Subcutaneous abdominal adipose tissue (tissue), 5 donors: ENCODE measurements around the gene RPL9.
"Not testable (repeated sequence)": the region's sequence is repeated elsewhere in the genome, so short reads cannot be mapped to it uniquely, and the experiment has no call there.

Experiments used
- H3K27ac ChIP-seq: one replicate; pipeline ENCODE4 v1.7.0; 2013; ENCODE audit warnings: low read depth, mild to moderate bottlenecking, inconsistent platforms, low read length, moderate library complexity
- H3K27me3 ChIP-seq, 5 donors: one replicate each; pipeline ENCODE4 v1.7.0; 2013; ENCODE audit warnings: low read length in 5 of 5, inconsistent platforms in 1 of 5; ENCODE audit not compliant: control insufficient read depth in 5 of 5, insufficient read depth in 4 of 5
- H3K36me3 ChIP-seq, 5 donors: one replicate each; pipeline ENCODE4 v1.7.0; 2013; ENCODE audit warnings: low read length in 5 of 5; ENCODE audit not compliant: control insufficient read depth in 5 of 5, insufficient read depth in 5 of 5
- H3K4me1 ChIP-seq, 5 donors: one replicate each; pipeline ENCODE4 v1.7.0; 2013; ENCODE audit warnings: low read length in 5 of 5, mild to moderate bottlenecking in 3 of 5, moderate library complexity in 1 of 5; ENCODE audit not compliant: control insufficient read depth in 5 of 5, insufficient read depth in 5 of 5
- H3K4me3 ChIP-seq, 5 donors: one replicate each; pipeline ENCODE4 v1.7.0; 2013; ENCODE audit warnings: low read length in 5 of 5, low read depth in 1 of 5
- H3K9ac ChIP-seq, 5 donors: one replicate each; pipeline ENCODE4 v1.7.0; 2013; ENCODE audit warnings: low read length in 5 of 5, mild to moderate bottlenecking in 4 of 5, moderate library complexity in 3 of 5
- H3K9me3 ChIP-seq, 5 donors: one replicate each; pipeline ENCODE4 v1.7.0; 2013; ENCODE audit warnings: low read length in 5 of 5; ENCODE audit not compliant: control insufficient read depth in 5 of 5
- donor health status: healthy.
- donor health status: healthy.
- donor health status: healthy.
- donor health status: healthy.
- donor health status: healthy.

Gene RPL9

GRCh38 chr4:39458505-39459300, at the start of gene RPL9, which contains the start of gene LIAS:
Gene RPL9 (minus strand): TSS chr4:39458922. CDS start chr4:39458439, 483 bp downstream.
Gene LIAS (plus strand): TSS chr4:39459056. CDS start chr4:39459118, 62 bp downstream.
- Histone ChIP-seq H3K36me3 (peaks cover 34 to 53% (median 47%) of the 10 kb centered on the region in 5 donors), H3K9me3 (no peaks in the 10 kb centered on the region), H3K27me3 (no peaks in the 10 kb centered on the region), H3K9ac (peak within 1 kb of the TSS; percentile 97 to 100 (median 98)), H3K4me1 (peaks cover 5 to 40% (median 37%) of the 10 kb centered on the region in 5 donors), H3K27ac (peak within 1 kb of the TSS; percentile 98), H3K4me3 (peak within 1 kb of the TSS; percentile 87 to 99 (median 93))

DNA sequence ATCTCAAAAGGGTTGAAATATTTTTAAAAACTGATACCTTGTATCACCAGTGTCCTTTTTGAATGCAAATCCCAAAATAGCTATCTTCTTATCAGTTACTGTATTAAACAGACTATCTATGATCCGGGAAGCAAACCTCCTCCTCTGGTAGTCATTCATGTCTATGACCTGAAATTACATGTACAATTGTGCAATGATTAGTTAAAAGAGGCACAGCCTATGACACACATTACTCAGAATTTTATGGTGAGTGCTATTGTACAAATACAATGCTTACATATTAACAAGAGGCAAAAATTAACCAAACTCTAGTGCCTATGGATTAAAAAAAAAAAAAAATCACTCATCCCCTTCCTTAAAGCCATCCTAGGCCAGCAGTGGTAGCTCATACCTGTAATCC, 46.9 kb upstream of the RPL9 start:
- Histone ChIP-seq H3K4me3 (no peak overlapping the region), H3K27ac (no peak overlapping the region), H3K9me3 (no peaks in the 10 kb centered on the region), H3K27me3 (no peaks in the 10 kb centered on the region), H3K36me3 (peaks cover 32 to 81% (median 73%) of the 10 kb centered on the region in 5 donors), H3K9ac (no peak overlapping the region), H3K4me1 (peaks cover 0 to 10% (median 5%) of the 10 kb centered on the region in 5 donors)

- no peak overlapping the region for H3K9ac ChIP-seq
- no peaks in the 10 kb centered on the region for H3K9me3 ChIP-seq
- no peaks in the 10 kb centered on the region for H3K27me3 ChIP-seq
- no peak overlapping the region for H3K4me3 ChIP-seq
- peaks cover 0 to 10% (median 5%) of the 10 kb centered on the region in 5 donors for H3K4me1 ChIP-seq
- H3K27ac ChIP-seq = no peak overlapping the region
- peaks cover 23 to 71% (median 63%) of the 10 kb centered on the region in 5 donors for H3K36me3 ChIP-seq
These were observed 45.8 kb upstream of the RPL9 start for GRCh38 chr4:39504538-39504937.

- H3K4me3 ChIP-seq, H3K27me3 ChIP-seq, H3K9me3 ChIP-seq: not testable (repeated sequence)
- peaks cover 26 to 62% (median 51%) of the 10 kb centered on the region in 5 donors for H3K36me3 ChIP-seq
- peak overlapping the region; percentile 84 for H3K27ac ChIP-seq
- H3K9ac ChIP-seq = peak overlapping the region in 1 of 5 donors; percentile 77
- H3K4me1 ChIP-seq = peaks cover 0 to 10% (median 5%) of the 10 kb centered on the region in 5 donors
These were observed 43.9 kb upstream of the RPL9 start for GRCh38 chr4:39502664-39503035.

DNA sequence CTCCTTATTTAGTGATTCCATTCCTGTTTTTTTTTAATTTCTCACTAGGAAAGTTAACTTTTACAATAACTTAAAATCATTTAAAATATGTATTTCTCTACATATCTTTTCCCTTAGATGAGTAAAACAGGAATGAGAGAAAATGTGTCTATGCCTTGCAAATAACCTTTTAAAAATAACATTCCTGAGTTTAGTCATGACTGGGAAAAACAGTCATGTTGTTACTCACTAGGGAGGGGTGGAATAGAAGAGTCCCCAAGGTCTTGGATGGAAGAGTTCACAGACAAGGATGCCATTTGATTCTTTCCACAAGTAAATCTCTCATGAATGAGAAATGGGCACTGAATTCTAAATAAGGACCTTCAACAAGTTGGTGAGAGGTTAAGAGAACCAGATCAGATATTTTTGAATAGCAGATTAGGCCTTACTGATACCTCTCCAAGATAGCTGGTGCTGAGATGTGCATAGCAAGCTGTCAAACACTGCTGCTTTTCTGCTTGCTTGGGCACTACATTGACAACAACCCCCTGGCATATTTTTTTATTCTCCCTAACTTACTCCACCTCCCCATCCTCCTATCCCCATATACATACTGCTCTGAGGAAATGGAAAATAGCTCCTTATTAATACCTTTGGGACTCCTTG, 43.4 kb upstream of the RPL9 start:
- H3K9me3 ChIP-seq = no peaks in the 10 kb centered on the region
- no peaks in the 10 kb centered on the region for H3K27me3 ChIP-seq
- peaks cover 0 to 10% (median 5%) of the 10 kb centered on the region in 5 donors for H3K4me1 ChIP-seq
- H3K9ac ChIP-seq = peak overlapping the region in 1 of 5 donors; percentile 77
- peaks cover 26 to 57% (median 48%) of the 10 kb centered on the region in 5 donors for H3K36me3 ChIP-seq
- H3K27ac ChIP-seq = peak overlapping the region; percentile 84
- H3K4me3 ChIP-seq = no peak overlapping the region

DNA sequence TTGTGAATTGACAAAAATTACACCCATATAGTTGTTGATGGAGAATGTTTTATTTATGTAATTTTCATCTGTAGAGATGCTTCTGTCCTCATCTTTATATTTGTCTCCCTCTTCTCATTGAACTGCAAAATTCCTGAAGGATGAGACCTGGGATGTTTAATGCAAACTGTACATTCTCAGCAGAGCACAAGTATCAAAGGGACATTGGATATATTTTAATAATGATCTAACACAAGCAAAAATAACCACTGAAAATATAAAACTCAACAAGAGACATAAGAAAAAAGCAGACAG, 40.0 kb upstream of the RPL9 start:
- Histone ChIP-seq H3K4me3 (no peak overlapping the region), H3K4me1 (peaks cover 0 to 24% (median 6%) of the 10 kb centered on the region in 5 donors), H3K9me3 (no peaks in the 10 kb centered on the region), H3K9ac (no peak overlapping the region), H3K36me3 (peaks cover 14 to 28% (median 22%) of the 10 kb centered on the region in 5 donors), H3K27me3 (no peaks in the 10 kb centered on the region), H3K27ac (no peak overlapping the region)

DNA sequence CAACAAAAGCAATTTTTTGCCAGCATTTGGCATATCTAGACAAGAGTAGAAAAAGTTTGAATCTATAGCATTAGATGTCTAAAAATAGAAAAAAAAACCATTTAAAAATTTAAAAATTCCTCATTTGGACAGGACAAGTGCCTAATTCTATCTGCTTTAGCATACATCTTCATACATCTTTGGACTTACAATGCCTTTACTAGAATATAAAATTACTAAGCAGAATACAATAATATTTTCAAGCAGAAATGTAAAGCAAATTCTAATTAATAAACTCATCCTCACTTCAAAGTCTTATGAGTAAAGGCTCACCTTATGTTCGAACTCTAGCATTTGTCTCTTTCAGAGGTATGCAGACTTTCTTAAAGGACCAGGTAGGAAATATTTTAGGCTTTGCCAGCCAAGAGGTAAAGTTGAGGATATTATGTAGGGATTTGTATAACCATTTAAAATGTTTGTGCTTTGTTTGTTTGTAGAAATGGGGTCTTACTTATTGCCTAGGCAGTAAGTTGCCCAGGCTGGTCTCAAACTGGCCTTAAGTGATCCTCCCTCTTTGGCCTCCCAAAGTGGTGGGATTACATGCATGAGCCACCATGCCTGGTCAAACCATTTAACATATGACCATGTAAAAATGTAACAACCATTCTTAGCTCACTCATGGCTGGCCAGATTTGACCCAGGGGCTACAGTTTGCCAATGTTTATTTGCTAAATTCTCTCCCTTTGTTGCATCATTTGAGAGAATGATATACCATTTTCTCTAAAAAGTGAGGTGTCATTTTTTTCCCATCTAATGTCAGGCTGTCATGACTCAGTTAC, 39.4 kb upstream of the RPL9 start:
- peaks cover 9 to 22% (median 16%) of the 10 kb centered on the region in 5 donors for H3K36me3 ChIP-seq
- no peaks in the 10 kb centered on the region for H3K27me3 ChIP-seq
- H3K4me3 ChIP-seq = no peak overlapping the region
- no peak overlapping the region for H3K9ac ChIP-seq
- peaks cover 0 to 24% (median 6%) of the 10 kb centered on the region in 5 donors for H3K4me1 ChIP-seq
- H3K9me3 ChIP-seq = no peaks in the 10 kb centered on the region
- no peak overlapping the region for H3K27ac ChIP-seq

GRCh38 chr4:39495446-39496213, 36.9 kb upstream of the RPL9 start:
- H3K4me1 ChIP-seq = peaks cover 0 to 13% (median 0%) of the 10 kb centered on the region in 5 donors
- H3K27me3 ChIP-seq = no peaks in the 10 kb centered on the region
- peak overlapping the region in 1 of 5 donors; percentile 27 for H3K9ac ChIP-seq
- peaks cover 3 to 13% (median 9%) of the 10 kb centered on the region in 5 donors for H3K36me3 ChIP-seq
- H3K4me3 ChIP-seq = peak overlapping the region in 1 of 5 donors; percentile 4
- H3K9me3 ChIP-seq = no peaks in the 10 kb centered on the region
- no peak overlapping the region for H3K27ac ChIP-seq

- Histone ChIP-seq H3K27me3 (no peaks in the 10 kb centered on the region), H3K4me3 (no peak overlapping the region), H3K9me3 (no peaks in the 10 kb centered on the region), H3K4me1 (peaks cover 0 to 13% (median 0%) of the 10 kb centered on the region in 5 donors), H3K36me3 (peaks cover 3 to 11% (median 8%) of the 10 kb centered on the region in 5 donors), H3K27ac (no peak overlapping the region), H3K9ac (no peak overlapping the region)
These were observed 35.6 kb upstream of the RPL9 start for GRCh38 chr4:39494354-39494753.
